Progenitor cell of endocrine pancreas (in vitro differentiated cells): ENCODE measurements around the gene C1orf21. TPM values are rescaled to one million over a fixed set of nuclear protein-coding genes. Genes with fewer than 3 reads are reported as not detected.

Experiments
- DNase-seq: peaks from one replicate; pipeline ENCODE4 v3.0.0; 2021; ENCODE audit warnings: low spot score; ENCODE audit not compliant: unreplicated experiment
- H3K27ac Mint-ChIP-seq: 2 replicates; pipeline ENCODE4 v1.8.0; 2021; ENCODE audit warnings: mild to moderate bottlenecking, moderate library complexity, mixed read lengths
- H3K27me3 Mint-ChIP-seq: 2 replicates; pipeline ENCODE4 v1.8.0; 2021; ENCODE audit warnings: mixed read lengths
- H3K36me3 Mint-ChIP-seq: 2 replicates; pipeline ENCODE4 v1.8.0; 2022; ENCODE audit warnings: mixed read lengths; ENCODE audit not compliant: insufficient read depth
- H3K4me1 Mint-ChIP-seq: 2 replicates; pipeline ENCODE4 v1.8.0; 2021; ENCODE audit warnings: low read depth, mixed read lengths
- H3K4me3 Mint-ChIP-seq: 2 replicates; pipeline ENCODE4 v1.8.0; 2021; ENCODE audit warnings: low read depth, mild to moderate bottlenecking, moderate library complexity, mixed read lengths
- H3K9me3 Mint-ChIP-seq: 2 replicates; pipeline ENCODE4 v1.8.0; 2021; ENCODE audit warnings: low read depth, mixed read lengths
- CTCF ChIP-seq: fragments of 200-600 bp; sonication (generic); IDR thresholded peaks from one replicate; pipeline ENCODE4 v1.5.0; 2021; ENCODE audit warnings: antibody characterized with exemption, mild to moderate bottlenecking; ENCODE audit not compliant: unreplicated experiment
- total RNA-seq: library from RNA; stranded (reverse); gene quantifications from 2 replicates; pipeline ENCODE4 v1.2.1, GENCODE V29; 2021

Gene C1orf21
- total RNA-seq, 1 donor from 2014 or later = 10.0 TPM

GRCh38 chr1:184383772-184384323 lies 3.0 kb upstream of the C1orf21 start:
- no peak overlapping the region for H3K4me3 Mint-ChIP-seq
- peaks cover 55% of the 10 kb centered on the region for H3K27me3 Mint-ChIP-seq

GRCh38 chr1:184385865-184386311 lies 941 bp upstream of the C1orf21 start:
- Mint-ChIP-seq H3K4me1 (peaks cover 15% of the 10 kb centered on the region), H3K27me3 (peaks cover 74% of the 10 kb centered on the region), H3K9me3 (no peaks in the 10 kb centered on the region), H3K4me3 (peak overlapping the region; percentile 87), H3K27ac (peak overlapping the region; percentile 80), H3K36me3 (no peaks in the 10 kb centered on the region)
- DNase-seq = no peak
- TF ChIP-seq CTCF = no peak

More at GRCh38 chr1:184383772-184384323, 3.0 kb upstream of the C1orf21 start:
- H3K9me3 Mint-ChIP-seq = no peaks in the 10 kb centered on the region
- no peak for DNase-seq
- H3K27ac Mint-ChIP-seq = no peak overlapping the region
- peaks cover 19% of the 10 kb centered on the region for H3K4me1 Mint-ChIP-seq
- TF ChIP-seq CTCF = no peak
- no peaks in the 10 kb centered on the region for H3K36me3 Mint-ChIP-seq

GRCh38 chr1:184387069-184387475 lies 243 bp downstream of the C1orf21 start:
- no peaks in the 10 kb centered on the region for H3K9me3 Mint-ChIP-seq
- DNase-seq = no peak
- H3K27ac Mint-ChIP-seq = no peak overlapping the region
- H3K27me3 Mint-ChIP-seq = peaks cover 74% of the 10 kb centered on the region
- peak overlapping the region; percentile 87 for H3K4me3 Mint-ChIP-seq
- no peak for TF ChIP-seq CTCF
- peaks cover 12% of the 10 kb centered on the region for H3K4me1 Mint-ChIP-seq
- no peaks in the 10 kb centered on the region for H3K36me3 Mint-ChIP-seq

GRCh38 chr1:184387476-184388318 lies 868 bp downstream of the C1orf21 start:
- Mint-ChIP-seq H3K27me3 (peaks cover 71% of the 10 kb centered on the region), H3K9me3 (no peaks in the 10 kb centered on the region), H3K36me3 (no peaks in the 10 kb centered on the region), H3K4me3 (peak overlapping the region; percentile 72), H3K27ac (peak overlapping the region; percentile 25), H3K4me1 (peaks cover 12% of the 10 kb centered on the region)
- no peak for TF ChIP-seq CTCF
- DNase-seq = peak; percentile 30

DNA sequence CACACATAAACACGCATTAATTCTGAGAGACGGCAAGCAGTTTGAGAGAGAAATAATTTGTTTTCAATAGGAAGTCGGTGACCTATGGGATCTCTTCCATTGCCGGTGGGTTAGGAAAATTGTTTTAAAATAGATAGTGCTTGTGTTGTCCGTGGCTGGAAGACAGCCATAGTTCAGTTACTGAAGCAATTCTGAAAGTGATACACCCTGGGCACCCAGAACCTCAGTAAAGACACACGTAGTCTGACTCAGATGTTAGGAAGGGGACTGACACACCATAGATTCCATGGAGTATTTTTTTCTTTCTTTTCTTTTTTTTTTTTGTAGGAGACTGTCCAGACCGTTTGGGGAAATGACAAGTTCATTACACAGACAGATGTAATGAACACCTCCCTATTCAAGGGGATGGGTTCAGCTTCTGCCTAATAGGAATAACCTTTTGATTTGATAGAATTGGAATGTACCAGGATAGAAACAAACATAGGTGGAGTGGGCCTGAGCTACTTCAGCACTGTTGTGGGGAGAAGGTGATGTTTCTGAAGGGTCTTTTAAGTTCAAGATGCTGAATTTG lies 1.6 kb downstream of the C1orf21 start:
- Mint-ChIP-seq H3K36me3 (no peaks in the 10 kb centered on the region), H3K27me3 (peaks cover 67% of the 10 kb centered on the region), H3K4me1 (peaks cover 12% of the 10 kb centered on the region), H3K4me3 (peak overlapping the region; percentile 72), H3K27ac (peak overlapping the region; percentile 25), H3K9me3 (no peaks in the 10 kb centered on the region)
- TF ChIP-seq CTCF = no peak
- DNase-seq = no peak
